Ecto neural progenitor cell (in vitro differentiated cells): ENCODE results near the gene VIPR2.
"Not testable (repeated sequence)": the region's sequence is repeated elsewhere in the genome, so short reads cannot be mapped to it uniquely, and the experiment has no call there.

Experiments
- DNase-seq: peaks from one replicate; pipeline ENCODE4 v3.0.0-alpha.2; 2018; ENCODE audit warnings: low spot score

Gene VIPR2

GRCh38 chr7:159010411-159010810 is 134.3 kb downstream of the VIPR2 start:
- DNase-seq: no peak

GRCh38 chr7:159009951-159010350 is 134.7 kb downstream of the VIPR2 start:
- no peak for DNase-seq

- no peak for DNase-seq
Observed at GRCh38 chr7:159008417-159008816, 136.2 kb downstream of the VIPR2 start.

GRCh38 chr7:159007996-159008389 is 136.7 kb downstream of the VIPR2 start:
- no peak for DNase-seq

GRCh38 chr7:159007364-159007995 is 137.2 kb downstream of the VIPR2 start:
- DNase-seq: no peak

- no peak for DNase-seq
Observed at GRCh38 chr7:159006610-159007130, 138.0 kb downstream of the VIPR2 start.

- DNase-seq: not testable (repeated sequence)
Observed at GRCh38 chr7:159006022-159006609, 138.6 kb downstream of the VIPR2 start.

GRCh38 chr7:159005618-159006017 is 139.0 kb downstream of the VIPR2 start:
- DNase-seq: no peak

GRCh38 chr7:159004411-159004810 is 140.3 kb downstream of the VIPR2 start:
- no peak for DNase-seq

GRCh38 chr7:159001811-159002210 is 142.9 kb downstream of the VIPR2 start:
- no peak for DNase-seq

- DNase-seq: no peak
Observed at GRCh38 chr7:159000859-159001435, 143.7 kb downstream of the VIPR2 start.

- DNase-seq: no peak
Observed at GRCh38 chr7:159000070-159000469, 144.6 kb downstream of the VIPR2 start.

- DNase-seq: no peak
Observed at GRCh38 chr7:158999496-158999895, 145.2 kb downstream of the VIPR2 start.

- DNase-seq: not testable (repeated sequence)
Observed at GRCh38 chr7:158998261-158998660, 146.4 kb downstream of the VIPR2 start.

GRCh38 chr7:158997471-158997870 is 147.2 kb downstream of the VIPR2 start:
- no peak for DNase-seq

GRCh38 chr7:158997110-158997453 is 147.6 kb downstream of the VIPR2 start:
- no peak for DNase-seq

- no peak for DNase-seq
Observed at GRCh38 chr7:158996214-158997109, 148.2 kb downstream of the VIPR2 start.

GRCh38 chr7:158995514-158995913 is 149.2 kb downstream of the VIPR2 start:
- DNase-seq: no peak

GRCh38 chr7:158994687-158995086 is 150.0 kb downstream of the VIPR2 start:
- no peak for DNase-seq

GRCh38 chr7:158993591-158993990 is 151.1 kb downstream of the VIPR2 start:
- no peak for DNase-seq

- DNase-seq: no peak
Observed at GRCh38 chr7:158992759-158993158, 151.9 kb downstream of the VIPR2 start.

- DNase-seq: no peak
Observed at GRCh38 chr7:158991824-158992621, 152.6 kb downstream of the VIPR2 start.
